Tibial nerve (tissue), 4 donors: ENCODE results near the gene KCNK13.

Experiments used
- CTCF ChIP-seq, 5 experiments: fragments of 200-600 bp in 3 of 5; fragments of 450-650 bp in 2 of 5; sonication (generic) in 3 of 5; IDR thresholded peaks; one replicate each; pipeline ENCODE4 v1.5.1; 2016 to 2019; ENCODE audit warnings: antibody characterized with exemption in 5 of 5, mild to moderate bottlenecking in 3 of 5, moderate library complexity in 2 of 5
- EP300 ChIP-seq, 2 donors: sonication (generic); formaldehyde crosslinking; IDR thresholded peaks; one replicate each; pipeline ENCODE4 v1.6.1; 2017; ENCODE audit warnings: antibody characterized with exemption in 2 of 2, mild to moderate bottlenecking in 1 of 2
- POLR2A ChIP-seq, 2 donors: fragments of 450-650 bp; IDR thresholded peaks; one replicate each; pipeline ENCODE4 v1.6.1; 2017; ENCODE audit warnings: antibody characterized with exemption in 2 of 2, mild to moderate bottlenecking in 2 of 2, moderate library complexity in 2 of 2

GRCh38 chr14:90093942-90094595 lies 32.3 kb downstream of the KCNK13 start:
- no peak for TF ChIP-seq CTCF (IDR thresholded peaks at IDR 0.05)
- TF ChIP-seq EP300 (IDR thresholded peaks at IDR 0.05): no peak
- no peak for TF ChIP-seq POLR2A (IDR thresholded peaks at IDR 0.05)
